H9 (cell line): Measurements from ENCODE around the gene MND1. TPM values are rescaled to one million over a fixed set of nuclear protein-coding genes. Genes with fewer than 3 reads are reported as not detected.

Experiments
- DNase-seq: peaks from one replicate; pipeline ENCODE4 v3.0.0-alpha.2; 2017
- H2AFZ ChIP-seq: one replicate; pipeline ENCODE4 v1.6.1; 2013; ENCODE audit warnings: mild to moderate bottlenecking, low read length, control low read depth, moderate library complexity
- H2AK5ac ChIP-seq: 2 replicates; pipeline ENCODE4 v1.6.1; 2013; ENCODE audit warnings: low read length, control low read depth, mixed read lengths; ENCODE audit not compliant: insufficient read length
- H2BK120ac ChIP-seq: one replicate; pipeline ENCODE4 v1.6.1; 2013; ENCODE audit warnings: low read depth, mild to moderate bottlenecking, low read length, control low read depth, inconsistent platforms; ENCODE audit not compliant: poor library complexity, severe bottlenecking
- H2BK12ac ChIP-seq: 2 replicates; pipeline ENCODE4 v1.6.1; 2013; ENCODE audit warnings: low read length, control low read depth, mixed read lengths, low read depth; ENCODE audit not compliant: insufficient read length
- H2BK15ac ChIP-seq: 2 replicates; pipeline ENCODE4 v1.6.1; 2013; ENCODE audit warnings: low read depth, low read length, control low read depth
- H2BK20ac ChIP-seq: one replicate; pipeline ENCODE4 v1.6.1; 2013; ENCODE audit warnings: low read depth, mild to moderate bottlenecking, low read length, control low read depth, inconsistent platforms; ENCODE audit not compliant: poor library complexity, severe bottlenecking
- H2BK5ac ChIP-seq: 2 replicates; pipeline ENCODE4 v1.6.1; 2013; ENCODE audit warnings: low read length, control low read depth, mixed read lengths; ENCODE audit not compliant: insufficient read length
- H3K14ac ChIP-seq: 2 replicates; pipeline ENCODE4 v1.6.1; 2013; ENCODE audit warnings: low read length, control low read depth; ENCODE audit not compliant: insufficient read depth
- H3K18ac ChIP-seq: 2 replicates; pipeline ENCODE4 v1.6.1; 2013; ENCODE audit warnings: low read depth, mild to moderate bottlenecking, mixed read lengths, low read length, control low read depth; ENCODE audit not compliant: insufficient read length
- H3K23ac ChIP-seq: 2 replicates; pipeline ENCODE4 v1.6.1; 2013; ENCODE audit warnings: low read length, control low read depth, mixed read lengths, low read depth; ENCODE audit not compliant: insufficient read length
- H3K23me2 ChIP-seq: 2 replicates; pipeline ENCODE4 v1.6.1; 2013; ENCODE audit warnings: low read depth, mild to moderate bottlenecking, mixed read lengths, low read length, control low read depth; ENCODE audit not compliant: insufficient read length, poor library complexity, severe bottlenecking
- H3K27ac ChIP-seq: 2 replicates; pipeline ENCODE4 v1.5.1; 2013; ENCODE audit warnings: low read length, control low read depth, mixed read lengths, low read depth; ENCODE audit not compliant: insufficient read length
- H3K27me3 ChIP-seq: 2 replicates; pipeline ENCODE4 v1.6.1; 2013; ENCODE audit warnings: low read length, control low read depth, inconsistent platforms; ENCODE audit not compliant: insufficient read depth
- H3K4ac ChIP-seq: 2 replicates; pipeline ENCODE4 v1.6.1; 2013; ENCODE audit warnings: low read depth, mild to moderate bottlenecking, control low read depth, inconsistent platforms, low read length, moderate library complexity
- H3K4me1 ChIP-seq: 2 replicates; pipeline ENCODE4 v1.6.1; 2013; ENCODE audit warnings: low read length, control low read depth, inconsistent platforms; ENCODE audit not compliant: insufficient read depth
- H3K4me2 ChIP-seq: 2 replicates; pipeline ENCODE4 v1.6.1; 2013; ENCODE audit warnings: low read length, control low read depth, mixed read lengths; ENCODE audit not compliant: insufficient read length, insufficient read depth
- H3K56ac ChIP-seq: 2 replicates; pipeline ENCODE4 v1.6.1; 2013; ENCODE audit warnings: low read depth, mild to moderate bottlenecking, mixed read lengths, low read length, control low read depth; ENCODE audit not compliant: insufficient read length
- H3K79me1 ChIP-seq: 2 replicates; pipeline ENCODE4 v1.6.1; 2013; ENCODE audit warnings: low read depth, mild to moderate bottlenecking, moderate library complexity, low read length, control low read depth, inconsistent platforms; ENCODE audit not compliant: insufficient read depth, poor library complexity, severe bottlenecking
- H3K79me2 ChIP-seq: 2 replicates; pipeline ENCODE4 v1.6.1; 2013; ENCODE audit warnings: low read length, control low read depth, inconsistent platforms; ENCODE audit not compliant: insufficient read depth
- H3K9ac ChIP-seq: 2 replicates; pipeline ENCODE4 v1.6.1; 2013; ENCODE audit warnings: low read length, control low read depth, mixed read lengths; ENCODE audit not compliant: insufficient read length; ENCODE audit errors: extremely low read depth
- H3K9me3 ChIP-seq: one replicate; pipeline ENCODE4 v1.6.1; 2013; ENCODE audit warnings: low read depth, low read length, inconsistent platforms; ENCODE audit not compliant: control insufficient read depth
- H3T11ph ChIP-seq: one replicate; pipeline ENCODE4 v1.6.1; 2013; ENCODE audit warnings: mild to moderate bottlenecking, low read length, control low read depth, inconsistent platforms
- H4K20me1 ChIP-seq: one replicate; pipeline ENCODE4 v1.6.1; 2013; ENCODE audit not compliant: control insufficient read depth, insufficient read length, insufficient read depth
- H4K5ac ChIP-seq: 2 replicates; pipeline ENCODE4 v1.6.1; 2013; ENCODE audit warnings: low read depth, mild to moderate bottlenecking, mixed read lengths, low read length, control low read depth; ENCODE audit not compliant: insufficient read length
- H4K8ac ChIP-seq: replicated peaks from 2 replicates; pipeline ENCODE4 v1.6.1; 2013; ENCODE audit warnings: low read length, control low read depth, mixed read lengths, low read depth; ENCODE audit not compliant: insufficient read length
- H4K91ac ChIP-seq: 2 replicates; pipeline ENCODE4 v1.6.1; 2013; ENCODE audit warnings: low read depth, mild to moderate bottlenecking, moderate library complexity, mixed read lengths, low read length, control low read depth; ENCODE audit not compliant: insufficient read length
- H3K27ac Mint-ChIP-seq, 3 experiments: 2 replicates in 2 of 3; 3 replicates in 1 of 3; pipeline ENCODE4 v1.8.0; 2020 to 2021; ENCODE audit warnings: mixed read lengths in 3 of 3, mild to moderate bottlenecking in 1 of 3, moderate library complexity in 1 of 3
- H3K27me3 Mint-ChIP-seq: 2 replicates; pipeline ENCODE4 v1.8.0; 2021; ENCODE audit warnings: low read depth, mild to moderate bottlenecking, moderate library complexity, mixed read lengths
- H3K36me3 Mint-ChIP-seq, 3 experiments: 2 replicates in 2 of 3; 3 replicates in 1 of 3; pipeline ENCODE4 v1.8.0; 2020 to 2021; ENCODE audit warnings: low read depth in 3 of 3, mixed read lengths in 3 of 3; ENCODE audit not compliant: insufficient read depth in 1 of 3
- H3K4me1 Mint-ChIP-seq, 2 experiments: 2 replicates each; pipeline ENCODE4 v1.8.0; 2020; ENCODE audit warnings: mixed read lengths in 2 of 2
- H3K4me3 Mint-ChIP-seq, 2 experiments: 2 replicates in 1 of 2; 3 replicates in 1 of 2; pipeline ENCODE4 v1.8.0; 2020 to 2021; ENCODE audit warnings: mild to moderate bottlenecking in 2 of 2, mixed read lengths in 2 of 2, moderate library complexity in 1 of 2
- H3K9me3 Mint-ChIP-seq, 2 experiments: 2 replicates in 1 of 2; 3 replicates in 1 of 2; pipeline ENCODE4 v1.8.0; 2020; ENCODE audit warnings: mild to moderate bottlenecking in 2 of 2, mixed read lengths in 2 of 2, moderate library complexity in 1 of 2
- WGBS: extraction: QIAGEN DNeasy Blood & Tissue Kit; methylation state at CpG from one replicate; pipeline ENCODE4 v1.1.7; 2013; ENCODE audit warnings: missing lambda C conversion rate, low lambda C conversion rate, mixed read lengths; ENCODE audit not compliant: insufficient read length; ENCODE audit errors: extremely low coverage; 5-methylcytosine and 5-hydroxymethylcytosine counted together
- total RNA-seq: library from RNA; stranded (reverse); gene quantifications from 2 replicates; pipeline ENCODE4 v1.2.1, GENCODE V29; 2021
- TF ChIP-seq, protein P1 (sequence below): fragments of 200-600 bp; sonication (generic); conservative IDR thresholded peaks from 3 replicates; pipeline ENCODE4 v1.8.0; 2021; ENCODE audit warnings: antibody characterized with exemption, mild to moderate bottlenecking

MND1 gene
- total RNA-seq, 1 experiment from 2014 or later: 21.0 TPM

DNA sequence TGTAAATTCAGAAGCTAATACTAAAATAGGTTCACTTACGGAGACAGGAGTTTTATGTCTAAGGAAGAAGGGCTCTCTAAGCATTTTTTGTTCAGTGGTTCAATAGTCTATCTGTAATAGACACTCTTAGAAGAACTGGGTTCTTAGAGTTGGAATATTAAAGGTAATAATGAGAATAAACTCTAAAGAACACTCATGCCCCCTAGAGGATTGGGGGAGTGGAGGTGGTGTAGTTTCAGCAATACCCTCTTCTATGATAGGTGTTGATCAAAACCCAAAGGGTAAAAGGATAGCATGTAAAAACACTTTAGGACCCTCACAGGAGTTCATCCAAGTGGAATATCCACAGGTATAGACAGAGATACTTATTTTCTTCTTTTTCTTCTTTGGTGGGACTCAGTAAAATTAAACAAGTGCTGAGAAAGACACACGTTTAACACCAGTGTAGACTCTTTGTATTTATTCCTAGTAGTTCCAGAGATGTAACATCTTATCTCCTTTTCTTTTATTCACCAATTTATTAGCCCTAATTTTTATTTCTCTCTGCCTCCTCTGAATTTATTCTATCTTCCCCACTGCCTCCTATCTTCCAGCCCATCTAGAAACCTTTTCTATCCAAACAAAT lies 25.7 kb upstream of the MND1 start:
- Mint-ChIP-seq H3K27ac (no peak overlapping the region; a peak in 1 of 7 replicates), H3K9me3 (no peaks in the 10 kb centered on the region), H3K4me1 (no peaks in the 10 kb centered on the region), H3K27me3 (no peaks in the 10 kb centered on the region), H3K36me3 (peaks cover 26 to 49% (median 29%) of the 10 kb centered on the region in 3 experiments; a peak in 6 of 7 replicates), H3K4me3 (no peak overlapping the region)
- Histone ChIP-seq H2BK20ac (no peak overlapping the region), H3K27me3 (no peaks in the 10 kb centered on the region), H3T11ph (no peak overlapping the region), H4K5ac (no peak overlapping the region), H3K9ac (no peak overlapping the region), H4K8ac (no peak overlapping the region), H3K23me2 (no peaks in the 10 kb centered on the region), H3K18ac (no peak overlapping the region), H4K91ac (no peak overlapping the region), H3K23ac (no peak overlapping the region), H2AK5ac (no peak overlapping the region), H2AFZ (no peak overlapping the region), H2BK12ac (no peak overlapping the region), H3K9me3 (no peaks in the 10 kb centered on the region), H3K4ac (no peak overlapping the region), H2BK5ac (no peak overlapping the region), H2BK15ac (no peak overlapping the region), H3K4me2 (no peak overlapping the region), H3K79me2 (no peaks in the 10 kb centered on the region), H3K14ac (no peak overlapping the region), H2BK120ac (no peak overlapping the region), H3K4me1 (no peaks in the 10 kb centered on the region), H3K56ac (no peak overlapping the region), H3K79me1 (no peaks in the 10 kb centered on the region), H3K27ac (no peak overlapping the region), H4K20me1 (no peaks in the 10 kb centered on the region)
- TF ChIP-seq, protein P1, sequence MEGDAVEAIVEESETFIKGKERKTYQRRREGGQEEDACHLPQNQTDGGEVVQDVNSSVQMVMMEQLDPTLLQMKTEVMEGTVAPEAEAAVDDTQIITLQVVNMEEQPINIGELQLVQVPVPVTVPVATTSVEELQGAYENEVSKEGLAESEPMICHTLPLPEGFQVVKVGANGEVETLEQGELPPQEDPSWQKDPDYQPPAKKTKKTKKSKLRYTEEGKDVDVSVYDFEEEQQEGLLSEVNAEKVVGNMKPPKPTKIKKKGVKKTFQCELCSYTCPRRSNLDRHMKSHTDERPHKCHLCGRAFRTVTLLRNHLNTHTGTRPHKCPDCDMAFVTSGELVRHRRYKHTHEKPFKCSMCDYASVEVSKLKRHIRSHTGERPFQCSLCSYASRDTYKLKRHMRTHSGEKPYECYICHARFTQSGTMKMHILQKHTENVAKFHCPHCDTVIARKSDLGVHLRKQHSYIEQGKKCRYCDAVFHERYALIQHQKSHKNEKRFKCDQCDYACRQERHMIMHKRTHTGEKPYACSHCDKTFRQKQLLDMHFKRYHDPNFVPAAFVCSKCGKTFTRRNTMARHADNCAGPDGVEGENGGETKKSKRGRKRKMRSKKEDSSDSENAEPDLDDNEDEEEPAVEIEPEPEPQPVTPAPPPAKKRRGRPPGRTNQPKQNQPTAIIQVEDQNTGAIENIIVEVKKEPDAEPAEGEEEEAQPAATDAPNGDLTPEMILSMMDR: peak; percentile 87
- no peak for DNase-seq
- no CpG with 5 or more reads among the region's 2 CpGs for WGBS
